Mucosa of descending colon (tissue), 3 donors: ENCODE data around the gene FGFBP1. TPM values are rescaled to one million over a fixed set of nuclear protein-coding genes. Genes with fewer than 3 reads are reported as not detected.

Source experiments
- ATAC-seq: fragments of 200-7000 bp; cut with Tn5 transposase; one replicate; pipeline ENCODE4 v1.9.1; 2020; ENCODE audit warnings: mild to moderate bottlenecking, moderate library complexity
- DNase-seq, 3 donors: peaks; one replicate each; pipeline ENCODE4 v3.0.0-alpha.2; 2020
- H3K36me3 ChIP-seq: fragments of 200-600 bp; one replicate; pipeline ENCODE4 v1.8.0; 2021; ENCODE audit warnings: low read depth, mild to moderate bottlenecking
- H3K4me1 ChIP-seq: fragments of 200-600 bp; one replicate; pipeline ENCODE4 v1.8.0; 2021; ENCODE audit warnings: low read depth, mild to moderate bottlenecking
- H3K4me3 ChIP-seq: fragments of 200-600 bp; one replicate; pipeline ENCODE4 v1.8.0; 2021; ENCODE audit warnings: mild to moderate bottlenecking
- H3K9me3 ChIP-seq: fragments of 200-600 bp; one replicate; pipeline ENCODE4 v1.8.0; 2021; ENCODE audit warnings: mild to moderate bottlenecking
- intact Hi-C, 2 donors: fragments of 100-400 bp; cut with DNase I in 1 of 2; cut with micrococcal nuclease in 1 of 2; formaldehyde crosslinking; loops; one replicate each; pipeline versions ENCODE4 v1.11.0 to v1.11.1; 2022; cut with DNase I, micrococcal nuclease
- total RNA-seq, 3 donors: library from RNA; stranded (reverse); fragmentation: NEBNext Ultra II Directional in 2 of 3; extraction: Animal tissue kit (Norgen Biotek cat#: 25700) in 2 of 3; gene quantifications; one replicate each; pipeline versions ENCODE4 v1.2.1 to v1.2.4, GENCODE V29; 2021 to 2023
- TF ChIP-seq, protein P1 (sequence below): fragments of 200-600 bp; IDR thresholded peaks from one replicate; pipeline ENCODE4 v1.8.0; 2022; ENCODE audit warnings: antibody characterized with exemption, mild to moderate bottlenecking
- donor health status: DM: no; HTN: no; CAD: no; lungs with moderate emphysema.
- donor health status: DM: no; HTN: no; CAD: no.
- donor health status: DM: no; HTN: yes; CAD: no.

The FGFBP1 gene
- total RNA-seq, 3 donors from 2014 or later = 10.8 to 39.4 (median 34.7) TPM

- H3K36me3 ChIP-seq = no peaks in the 10 kb centered on the region
- H3K4me3 ChIP-seq = no peak overlapping the region
- no peaks in the 10 kb centered on the region for H3K9me3 ChIP-seq
- intact Hi-C loops = no loop called here
- peak; percentile 53 for ATAC-seq
- TF ChIP-seq, protein P1, sequence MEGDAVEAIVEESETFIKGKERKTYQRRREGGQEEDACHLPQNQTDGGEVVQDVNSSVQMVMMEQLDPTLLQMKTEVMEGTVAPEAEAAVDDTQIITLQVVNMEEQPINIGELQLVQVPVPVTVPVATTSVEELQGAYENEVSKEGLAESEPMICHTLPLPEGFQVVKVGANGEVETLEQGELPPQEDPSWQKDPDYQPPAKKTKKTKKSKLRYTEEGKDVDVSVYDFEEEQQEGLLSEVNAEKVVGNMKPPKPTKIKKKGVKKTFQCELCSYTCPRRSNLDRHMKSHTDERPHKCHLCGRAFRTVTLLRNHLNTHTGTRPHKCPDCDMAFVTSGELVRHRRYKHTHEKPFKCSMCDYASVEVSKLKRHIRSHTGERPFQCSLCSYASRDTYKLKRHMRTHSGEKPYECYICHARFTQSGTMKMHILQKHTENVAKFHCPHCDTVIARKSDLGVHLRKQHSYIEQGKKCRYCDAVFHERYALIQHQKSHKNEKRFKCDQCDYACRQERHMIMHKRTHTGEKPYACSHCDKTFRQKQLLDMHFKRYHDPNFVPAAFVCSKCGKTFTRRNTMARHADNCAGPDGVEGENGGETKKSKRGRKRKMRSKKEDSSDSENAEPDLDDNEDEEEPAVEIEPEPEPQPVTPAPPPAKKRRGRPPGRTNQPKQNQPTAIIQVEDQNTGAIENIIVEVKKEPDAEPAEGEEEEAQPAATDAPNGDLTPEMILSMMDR = no peak
- H3K4me1 ChIP-seq = peaks cover 9% of the 10 kb centered on the region
- no peak for DNase-seq
These were observed 25.0 kb upstream of the FGFBP1 start for GRCh38 chr4:15963576-15963975.

GRCh38 chr4:15963001-15963451 is 24.5 kb upstream of the FGFBP1 start, which contains the start of gene FGFBP2:
Gene FGFBP2, minus strand, starts transcription at chr4:15963175. Its CDS starts 46 bp downstream, at chr4:15963129.
- DNase-seq (peak; percentile 61 to 83 (median 79)), ATAC-seq (peak; percentile 90)
- Histone ChIP-seq H3K4me1 (peaks cover 9% of the 10 kb centered on the region), H3K4me3 (no peak within 1 kb of the TSS), H3K36me3 (no peaks in the 10 kb centered on the region), H3K9me3 (no peaks in the 10 kb centered on the region)
- intact Hi-C loops = no loop called here
- TF ChIP-seq, protein P1 = peak; percentile 21

- intact Hi-C loops = no loop called here
- no peak for DNase-seq
- Histone ChIP-seq H3K4me3 (no peak overlapping the region), H3K9me3 (no peaks in the 10 kb centered on the region), H3K36me3 (no peaks in the 10 kb centered on the region), H3K4me1 (peaks cover 9% of the 10 kb centered on the region)
- TF ChIP-seq, protein P1 = no peak
- ATAC-seq = no peak
These were observed 23.4 kb upstream of the FGFBP1 start for GRCh38 chr4:15961781-15962510.

- TF ChIP-seq, protein P1 = no peak
- H3K36me3 ChIP-seq = no peaks in the 10 kb centered on the region
- ATAC-seq (no peak), DNase-seq (no peak)
- H3K4me1 ChIP-seq = peaks cover 7% of the 10 kb centered on the region
- H3K4me3 ChIP-seq = no peak overlapping the region
- H3K9me3 ChIP-seq = no peaks in the 10 kb centered on the region
- intact Hi-C loops = loop anchor here (10.0 kb wide), 1 partner anchor 154 kb away; no protein-coding TSS in a partner anchor
These were observed 20.0 kb upstream of the FGFBP1 start for GRCh38 chr4:15958562-15958961.

DNA sequence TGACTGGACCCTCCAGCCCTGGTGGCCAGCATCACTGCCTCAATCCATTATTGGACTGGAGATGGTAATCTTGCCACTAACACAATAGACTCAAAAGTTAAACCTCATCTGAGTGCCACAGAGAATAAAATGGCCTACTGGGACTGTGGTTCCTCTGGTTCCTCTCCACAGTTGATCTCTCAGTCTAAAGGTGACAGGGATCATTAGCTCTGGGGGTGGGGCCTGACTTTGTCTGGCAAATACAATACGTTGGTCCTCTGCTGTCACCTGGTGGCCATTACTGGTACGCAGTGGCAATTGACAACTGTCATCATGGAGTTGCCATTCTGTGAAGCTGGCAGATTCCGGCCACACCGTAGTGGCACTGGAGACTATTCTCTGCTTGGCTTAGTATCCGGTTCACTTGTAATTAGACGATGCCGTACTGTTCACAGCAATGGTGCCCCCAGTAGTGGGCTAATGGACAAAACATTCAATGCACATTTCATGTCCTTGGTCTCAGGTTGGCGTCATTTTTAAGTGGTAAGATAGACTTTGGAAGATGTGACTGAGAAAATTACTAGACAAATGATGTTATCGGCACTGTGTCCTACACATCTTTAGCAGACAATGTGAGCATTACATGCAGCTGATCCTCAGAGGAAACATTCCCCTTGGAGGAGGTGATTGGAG is 17.8 kb upstream of the FGFBP1 start:
- Histone ChIP-seq H3K9me3 (no peaks in the 10 kb centered on the region), H3K4me3 (no peak overlapping the region), H3K36me3 (no peaks in the 10 kb centered on the region), H3K4me1 (no peaks in the 10 kb centered on the region)
- intact Hi-C loops = loop anchor here (2.0 to 10.0 kb wide), 2 partner anchors 74 to 152 kb away; no protein-coding TSS in a partner anchor
- TF ChIP-seq, protein P1 = peak; percentile 78
- ATAC-seq (peak; percentile 100), DNase-seq (peak; percentile 65 to 99 (median 87))
